ELF-1 (cell line): ENCODE data around the gene NUMBL.

ENCODE experiments used
- DNase-seq: peaks from one replicate; pipeline ENCODE4 v3.0.0-alpha.2; 2016; ENCODE audit warnings: low read depth, low spot score

The NUMBL gene

GRCh38 chr19:40690693-40691420 is 406 bp upstream of the NUMBL start:
- DNase-seq: peak; percentile 91

- peak; percentile 41 for DNase-seq
Observed at GRCh38 chr19:40689339-40690049, 957 bp downstream of the NUMBL start.

- no peak for DNase-seq
Observed at GRCh38 chr19:40688987-40689338, 1.5 kb downstream of the NUMBL start.

- no peak for DNase-seq
Observed at GRCh38 chr19:40688309-40688708, 2.1 kb downstream of the NUMBL start.

- DNase-seq: no peak
Observed at GRCh38 chr19:40687525-40688016, 2.9 kb downstream of the NUMBL start.

- no peak for DNase-seq
Observed at GRCh38 chr19:40686882-40687524, 3.4 kb downstream of the NUMBL start.

- DNase-seq: no peak
Observed at GRCh38 chr19:40685563-40685962, 4.9 kb downstream of the NUMBL start.

- no peak for DNase-seq
Observed at GRCh38 chr19:40685016-40685526, 5.4 kb downstream of the NUMBL start.

GRCh38 chr19:40684280-40684679 is 6.2 kb downstream of the NUMBL start:
- no peak for DNase-seq

- DNase-seq: no peak
Observed at GRCh38 chr19:40683437-40683836, 7.0 kb downstream of the NUMBL start.

- DNase-seq: no peak
Observed at GRCh38 chr19:40682431-40682964, 8.0 kb downstream of the NUMBL start.

GRCh38 chr19:40681039-40681438 is 9.4 kb downstream of the NUMBL start:
- DNase-seq: no peak

- DNase-seq: no peak
Observed at GRCh38 chr19:40677156-40677555, 13.3 kb downstream of the NUMBL start.

- no peak for DNase-seq
Observed at GRCh38 chr19:40674291-40674690, 16.2 kb downstream of the NUMBL start.

- no peak for DNase-seq
Observed at GRCh38 chr19:40673397-40673796, 17.1 kb downstream of the NUMBL start.

- no peak for DNase-seq
Observed at GRCh38 chr19:40672573-40673299, 17.7 kb downstream of the NUMBL start.

- no peak for DNase-seq
Observed at GRCh38 chr19:40672038-40672437, 18.4 kb downstream of the NUMBL start.

GRCh38 chr19:40671404-40671803 is 19.0 kb downstream of the NUMBL start:
- DNase-seq: no peak

- DNase-seq: no peak
Observed at GRCh38 chr19:40668991-40669614, 21.3 kb downstream of the NUMBL start.

GRCh38 chr19:40667602-40668001 is 22.8 kb downstream of the NUMBL start:
- DNase-seq: no peak
